Midbrain (tissue), 1 donor: ENCODE data around the gene CD6.

ENCODE experiments used
- DNase-seq: peaks from one replicate; lab custom pipeline; 2025; lab: John Stamatoyannopoulos, UW

The CD6 gene

DNA sequence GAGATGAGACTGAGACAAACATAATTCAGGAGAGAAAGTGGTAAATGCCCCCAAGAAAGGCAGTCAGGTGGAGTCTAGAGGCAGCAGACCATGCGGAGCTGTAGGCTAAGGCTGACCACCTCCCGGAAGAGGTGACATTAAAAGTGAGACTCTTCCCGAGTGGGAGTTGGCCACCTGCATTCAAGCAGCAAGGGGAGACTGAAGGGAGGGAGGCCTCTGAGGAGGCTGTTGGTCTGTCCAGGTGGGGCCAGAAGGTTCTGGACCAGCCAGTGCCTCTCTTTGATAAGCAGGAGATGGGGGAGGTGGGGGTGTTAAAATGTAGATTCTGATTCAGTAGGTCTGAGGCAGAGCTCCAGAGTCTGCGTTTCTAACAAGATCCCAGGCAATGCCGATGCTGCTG is 37.5 kb downstream of the CD6 start:
- no peak for DNase-seq

DNA sequence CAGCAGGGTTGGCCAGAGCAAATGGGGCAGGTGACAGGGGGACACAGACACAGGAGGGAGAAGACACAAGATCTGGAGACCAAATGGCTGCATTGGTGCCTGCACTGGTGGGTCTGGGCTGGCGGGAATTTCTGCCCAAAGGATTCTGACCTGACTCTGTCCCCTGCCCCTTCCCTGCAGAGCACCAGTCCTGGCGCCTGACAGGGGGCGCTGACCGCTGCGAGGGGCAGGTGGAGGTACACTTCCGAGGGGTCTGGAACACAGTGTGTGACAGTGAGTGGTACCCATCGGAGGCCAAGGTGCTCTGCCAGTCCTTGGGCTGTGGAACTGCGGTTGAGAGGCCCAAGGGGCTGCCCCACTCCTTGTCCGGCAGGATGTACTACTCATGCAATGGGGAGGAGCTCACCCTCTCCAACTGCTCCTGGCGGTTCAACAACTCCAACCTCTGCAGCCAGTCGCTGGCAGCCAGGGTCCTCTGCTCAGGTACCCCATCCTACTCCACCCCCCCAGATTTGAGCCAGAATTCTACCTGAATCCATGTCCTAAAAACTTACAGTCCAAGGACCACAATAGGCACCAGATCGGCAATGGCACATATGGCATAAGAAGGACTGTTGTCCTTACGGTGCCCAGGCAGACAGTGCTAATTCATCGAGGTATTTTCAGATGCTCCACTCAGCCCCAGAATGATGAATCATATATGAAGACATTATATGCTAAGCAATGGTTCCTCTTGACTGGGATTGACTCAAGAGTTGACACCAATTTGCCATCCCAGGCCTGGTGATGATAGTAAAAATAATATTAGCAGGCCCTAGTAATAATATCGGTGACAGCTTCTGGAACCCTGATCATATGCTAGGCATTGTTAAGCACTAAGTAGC is 38.2 kb downstream of the CD6 start:
- DNase-seq = no peak

DNA sequence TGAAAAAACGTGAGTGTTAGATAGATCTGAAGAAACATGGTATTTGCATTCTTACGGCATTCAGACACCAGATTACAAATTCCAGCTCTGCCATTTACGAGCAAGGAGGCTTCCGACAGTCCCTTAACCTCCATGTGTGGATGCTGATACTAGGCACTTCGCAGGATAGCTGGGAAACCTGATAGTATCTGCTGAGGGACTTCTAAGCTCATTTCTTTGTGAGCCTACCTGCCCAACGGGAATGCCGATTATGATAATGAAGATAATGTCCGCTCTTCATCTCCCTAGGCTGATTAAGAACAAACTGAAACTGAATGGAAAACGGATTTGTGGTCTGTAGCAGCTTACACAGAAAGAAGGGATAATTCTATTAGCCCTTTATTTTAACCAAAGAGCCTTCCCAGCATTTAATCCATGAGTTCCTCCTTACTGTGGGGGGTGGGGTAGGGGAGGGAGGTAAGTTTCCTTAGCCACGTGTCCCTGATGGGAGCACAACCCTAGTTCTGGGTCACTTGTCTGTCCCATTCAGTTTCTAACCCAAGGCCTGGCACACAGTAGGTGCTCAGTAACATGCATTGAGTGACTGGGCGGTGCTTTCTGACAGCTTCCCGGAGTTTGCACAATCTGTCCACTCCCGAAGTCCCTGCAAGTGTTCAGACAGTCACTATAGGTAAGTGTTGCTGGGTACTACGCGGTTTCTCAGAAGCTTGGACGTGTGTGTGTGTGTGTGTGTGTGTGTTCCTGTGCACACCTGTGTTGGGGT is 39.2 kb downstream of the CD6 start:
- no peak for DNase-seq

DNA sequence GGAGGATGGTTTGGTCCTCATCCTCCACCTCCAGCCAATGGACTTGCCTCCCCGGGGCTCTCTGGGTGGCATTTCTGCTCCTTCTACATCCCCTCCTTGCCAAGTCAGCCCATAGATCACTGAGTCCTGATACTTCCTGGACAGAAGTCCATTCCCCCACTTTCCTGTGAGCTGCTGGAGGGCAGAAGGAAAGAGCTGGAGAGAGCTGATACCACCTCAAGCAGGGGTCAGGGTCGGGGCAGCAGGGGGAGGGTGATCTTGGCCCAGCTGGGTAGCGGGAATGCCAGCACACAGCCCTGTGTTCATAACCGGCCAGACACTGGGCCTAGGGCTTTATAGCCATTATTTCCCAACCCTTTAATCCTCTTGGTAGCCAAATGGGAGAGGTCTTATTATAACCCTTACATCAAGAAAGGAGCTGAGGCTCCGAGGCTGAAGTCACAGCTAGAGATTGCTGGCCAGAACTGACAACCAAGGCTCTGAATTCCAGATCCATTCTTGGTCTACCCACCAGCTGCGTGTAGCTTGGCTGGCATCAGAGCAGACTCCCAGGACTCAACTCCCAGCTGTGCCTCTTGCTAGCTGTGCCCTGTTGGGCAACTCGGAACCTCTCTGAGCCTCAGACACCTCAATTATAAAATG is 39.9 kb downstream of the CD6 start:
- no peak for DNase-seq

DNA sequence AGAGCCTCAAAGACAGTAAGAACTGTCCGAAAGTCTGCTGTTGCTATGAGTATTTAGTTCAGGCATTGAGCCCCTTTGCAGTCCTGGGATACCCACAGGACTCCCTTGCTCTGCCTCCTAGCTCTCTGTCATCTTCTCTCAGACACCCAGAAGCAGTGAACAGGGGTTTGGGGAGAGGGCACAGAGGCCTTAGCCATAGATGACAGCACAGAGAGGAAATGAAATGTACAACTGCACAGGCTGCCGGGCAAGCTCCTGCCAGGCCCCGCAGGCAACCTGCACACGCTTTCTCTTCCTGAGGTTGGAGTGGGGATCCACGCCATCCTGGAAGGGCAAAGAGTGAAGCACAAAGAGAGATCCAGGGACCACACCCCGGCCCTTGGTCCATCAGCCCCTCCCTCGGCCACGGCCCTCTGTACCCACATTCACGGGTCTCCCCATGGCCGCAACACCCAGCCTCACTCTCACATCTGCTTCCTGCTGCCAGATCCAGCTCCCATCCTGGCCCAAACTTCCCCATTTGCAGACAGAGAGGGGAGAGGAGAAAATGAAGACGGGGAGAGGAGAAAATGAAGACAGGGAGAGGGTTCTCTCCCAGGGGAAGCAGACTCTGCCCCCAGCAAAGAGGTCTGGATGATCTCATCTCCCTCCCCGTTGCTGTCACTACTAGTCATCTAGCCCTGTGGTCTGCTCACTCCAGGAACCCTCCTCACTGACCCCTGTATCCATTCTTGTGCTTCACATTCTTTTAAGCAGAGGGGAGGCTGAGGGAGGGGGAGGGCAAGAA is 40.7 kb downstream of the CD6 start:
- DNase-seq = no peak

DNA sequence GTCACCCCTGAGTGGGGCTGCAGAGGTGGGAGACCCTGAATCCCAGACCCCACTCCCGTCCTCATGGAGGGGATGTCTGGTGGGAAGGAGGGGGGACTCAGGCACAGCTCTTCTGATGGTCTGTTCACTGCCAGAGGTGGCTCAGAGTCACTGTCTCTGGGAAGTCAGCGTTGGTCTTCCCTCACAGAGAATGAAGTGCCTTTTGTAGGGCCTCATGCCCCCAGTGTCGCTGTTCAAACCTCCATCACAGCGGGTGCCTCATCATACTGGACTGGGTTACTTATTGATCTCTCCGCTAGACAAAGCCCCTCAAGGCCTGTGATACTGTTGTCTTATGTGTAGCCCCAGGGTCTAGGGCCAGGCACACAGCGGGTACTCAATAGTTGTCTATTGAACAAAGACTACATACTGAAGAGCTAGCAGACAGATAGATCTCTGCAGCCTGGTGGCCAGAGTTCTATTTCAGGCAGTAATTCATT is 41.3 kb downstream of the CD6 start:
- DNase-seq = no peak

DNA sequence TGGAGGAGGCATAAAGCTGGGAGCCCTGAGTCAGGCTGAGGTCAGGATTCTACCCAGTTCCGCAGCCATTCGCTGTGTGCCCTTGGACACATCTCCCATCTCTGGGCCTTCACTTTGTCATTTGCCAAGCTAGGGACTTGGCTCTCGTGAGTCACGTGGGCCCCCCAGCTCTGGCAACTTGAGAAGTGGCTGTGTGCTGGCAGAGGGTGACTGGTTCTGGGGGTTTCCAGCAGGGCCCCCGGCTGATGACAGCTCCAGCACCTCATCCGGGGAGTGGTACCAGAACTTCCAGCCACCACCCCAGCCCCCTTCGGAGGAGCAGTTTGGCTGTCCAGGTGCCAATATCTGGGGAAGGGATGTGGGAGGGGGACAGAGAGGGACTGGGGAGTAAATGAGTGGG is 46.6 kb downstream of the CD6 start:
- DNase-seq = no peak

DNA sequence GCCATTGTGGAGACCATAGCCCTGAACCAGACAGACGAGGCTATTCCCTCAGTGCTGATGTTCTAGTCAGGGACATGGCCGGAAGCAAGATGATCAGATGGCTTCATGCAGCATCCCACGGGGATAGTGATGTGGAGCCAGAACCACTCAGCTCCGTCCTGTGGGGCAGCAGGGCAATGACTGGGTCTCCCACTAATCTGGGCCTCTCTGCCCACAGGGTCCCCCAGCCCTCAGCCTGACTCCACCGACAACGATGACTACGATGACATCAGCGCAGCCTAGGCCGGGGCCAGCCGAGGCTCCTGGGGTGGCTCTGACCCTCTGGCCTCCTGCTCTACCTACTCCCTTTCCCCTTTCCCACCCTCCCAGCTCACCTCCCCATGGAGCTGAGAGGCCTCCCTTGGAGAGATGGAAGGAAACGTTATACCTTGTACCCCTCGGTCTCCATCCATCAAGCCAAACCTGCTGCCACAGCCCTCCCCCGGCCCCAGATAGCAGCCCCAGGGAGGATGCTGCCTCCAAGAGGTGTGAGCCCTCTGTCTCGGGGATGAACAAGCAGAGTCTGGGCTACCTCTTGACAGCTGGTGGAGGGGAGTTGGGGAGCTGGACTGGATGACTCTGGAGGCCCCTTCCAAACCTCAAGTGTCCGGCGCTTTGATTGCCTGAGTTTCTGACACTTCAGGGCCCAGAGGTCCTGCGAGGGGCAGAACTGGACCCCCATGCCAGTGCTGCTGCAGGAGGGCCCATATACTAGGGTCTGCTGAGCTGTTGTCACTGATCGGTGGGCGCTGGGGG is 47.8 kb downstream of the CD6 start:
- DNase-seq = no peak

DNA sequence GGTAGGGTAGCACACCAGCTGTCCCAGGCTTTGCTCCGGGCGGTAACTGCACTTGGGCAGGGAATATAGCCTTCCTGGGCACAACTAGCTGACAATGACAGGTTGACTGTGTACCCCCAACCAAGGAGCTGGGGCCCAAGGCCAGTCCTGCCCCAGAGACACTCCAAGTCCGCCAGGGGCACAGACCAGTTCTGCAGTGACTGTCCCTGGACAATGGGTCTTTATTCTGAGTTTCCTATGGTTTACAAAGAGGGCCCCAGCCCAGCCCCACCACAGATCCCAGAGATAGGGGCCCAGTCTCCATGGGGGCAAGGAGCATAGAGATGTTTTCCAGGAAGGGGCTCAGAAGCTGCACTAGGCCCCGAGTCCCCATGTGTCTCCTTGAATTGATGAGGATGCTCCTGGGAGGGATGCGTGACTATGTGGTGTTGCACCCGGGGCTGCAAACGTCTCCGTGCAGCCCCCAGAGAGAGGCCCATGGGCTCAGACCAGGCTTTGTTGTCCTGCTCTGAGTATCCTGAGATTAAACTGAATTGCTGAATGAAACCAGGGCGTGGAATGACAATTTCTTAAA is 48.4 kb downstream of the CD6 start:
- no peak for DNase-seq

DNA sequence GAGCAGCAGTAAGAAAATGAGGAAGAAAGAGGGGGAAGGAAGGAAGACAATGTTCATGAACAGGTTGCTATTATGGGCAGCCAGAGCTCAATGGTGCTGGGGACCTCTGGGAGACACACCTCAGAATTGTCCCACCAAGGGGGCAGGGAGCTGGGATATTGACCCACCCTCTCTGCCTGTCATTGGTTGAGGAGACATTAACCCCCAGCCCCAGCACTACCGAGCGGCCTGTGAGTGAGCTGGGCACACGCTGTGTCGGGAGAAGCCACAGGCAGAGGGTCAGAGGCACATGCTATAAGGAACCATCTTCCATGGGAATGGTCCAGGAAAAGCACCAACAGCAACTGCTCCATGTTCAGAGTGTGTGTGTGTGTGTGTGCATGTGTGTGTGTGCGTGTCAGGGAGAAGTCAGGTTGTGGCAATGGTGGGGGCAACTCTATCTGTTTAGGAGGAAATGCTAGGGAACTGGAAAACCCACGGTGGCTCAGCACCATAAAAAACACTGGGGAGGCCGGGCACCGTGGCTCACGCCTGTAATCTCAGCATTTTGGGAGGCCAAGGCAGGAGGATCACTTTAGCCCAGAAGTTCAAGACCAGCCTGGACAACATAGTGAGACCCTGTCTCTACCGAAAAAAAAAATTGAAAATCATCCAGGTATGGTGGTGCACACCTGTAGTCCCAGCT is 49.2 kb downstream of the CD6 start:
- no peak for DNase-seq

DNA sequence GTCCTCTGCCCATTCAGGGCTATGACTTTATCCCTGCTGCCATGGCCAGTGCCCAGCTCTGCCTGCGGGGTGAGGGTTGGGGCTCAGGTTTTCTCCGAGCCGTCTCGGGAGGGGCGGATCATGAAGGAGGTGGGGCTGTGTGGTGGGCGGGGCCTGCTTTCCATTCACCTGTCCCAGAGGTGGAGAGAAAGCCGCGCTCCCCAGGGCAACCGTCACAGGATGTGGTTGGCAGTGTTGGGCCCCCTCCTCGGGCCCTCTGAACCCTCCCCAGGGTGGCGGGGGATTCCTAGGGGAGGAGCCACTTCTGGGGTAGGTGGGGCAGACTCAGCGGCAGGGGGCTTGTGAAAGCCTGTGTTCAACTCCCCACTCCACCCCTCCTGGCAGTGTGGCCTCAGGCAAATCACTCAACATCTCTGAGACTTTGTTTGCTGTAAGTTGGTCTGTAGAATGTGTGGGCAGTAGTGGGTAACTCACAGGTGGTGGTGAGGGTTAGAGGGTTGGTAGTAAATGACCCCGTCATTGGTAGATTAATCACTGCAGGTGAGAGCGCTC is 50.3 kb downstream of the CD6 start:
- DNase-seq = no peak

DNA sequence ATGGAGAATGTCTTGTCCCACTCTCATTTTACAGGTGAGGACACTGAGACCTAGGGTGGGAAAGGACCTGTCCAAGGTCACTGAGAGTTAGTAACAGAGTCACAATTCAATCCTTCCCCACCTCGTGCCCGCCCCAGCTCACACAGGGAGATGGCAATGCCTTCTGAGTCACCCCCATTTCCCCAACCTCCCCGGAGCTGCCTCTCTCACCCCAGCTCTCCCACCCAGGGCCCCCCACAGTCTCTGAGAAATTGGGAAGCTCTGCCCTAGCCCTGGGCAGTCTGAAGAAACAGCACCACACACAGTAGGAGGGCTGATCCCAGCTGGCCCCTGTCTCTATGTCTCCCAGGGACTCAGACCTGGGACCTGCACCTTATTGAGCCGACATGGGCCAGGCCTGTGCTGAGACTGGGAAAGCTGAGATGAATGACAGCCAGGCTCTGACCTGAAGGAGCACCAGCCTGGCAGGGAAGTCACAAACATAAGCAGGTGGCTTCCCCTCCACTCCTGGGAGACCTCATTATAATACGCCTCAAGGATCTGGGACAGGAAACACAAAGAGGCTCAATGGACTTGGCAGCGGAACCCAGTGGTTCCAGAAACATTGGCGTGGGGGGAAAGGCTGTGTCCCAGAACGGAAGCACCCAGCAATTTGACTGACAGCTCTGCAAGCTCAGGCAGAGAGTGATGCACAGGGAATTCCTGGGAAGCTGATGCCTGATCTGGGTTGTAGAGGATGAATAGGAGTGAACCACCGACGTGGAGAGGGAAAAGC is 51.0 kb downstream of the CD6 start:
- DNase-seq = no peak

DNA sequence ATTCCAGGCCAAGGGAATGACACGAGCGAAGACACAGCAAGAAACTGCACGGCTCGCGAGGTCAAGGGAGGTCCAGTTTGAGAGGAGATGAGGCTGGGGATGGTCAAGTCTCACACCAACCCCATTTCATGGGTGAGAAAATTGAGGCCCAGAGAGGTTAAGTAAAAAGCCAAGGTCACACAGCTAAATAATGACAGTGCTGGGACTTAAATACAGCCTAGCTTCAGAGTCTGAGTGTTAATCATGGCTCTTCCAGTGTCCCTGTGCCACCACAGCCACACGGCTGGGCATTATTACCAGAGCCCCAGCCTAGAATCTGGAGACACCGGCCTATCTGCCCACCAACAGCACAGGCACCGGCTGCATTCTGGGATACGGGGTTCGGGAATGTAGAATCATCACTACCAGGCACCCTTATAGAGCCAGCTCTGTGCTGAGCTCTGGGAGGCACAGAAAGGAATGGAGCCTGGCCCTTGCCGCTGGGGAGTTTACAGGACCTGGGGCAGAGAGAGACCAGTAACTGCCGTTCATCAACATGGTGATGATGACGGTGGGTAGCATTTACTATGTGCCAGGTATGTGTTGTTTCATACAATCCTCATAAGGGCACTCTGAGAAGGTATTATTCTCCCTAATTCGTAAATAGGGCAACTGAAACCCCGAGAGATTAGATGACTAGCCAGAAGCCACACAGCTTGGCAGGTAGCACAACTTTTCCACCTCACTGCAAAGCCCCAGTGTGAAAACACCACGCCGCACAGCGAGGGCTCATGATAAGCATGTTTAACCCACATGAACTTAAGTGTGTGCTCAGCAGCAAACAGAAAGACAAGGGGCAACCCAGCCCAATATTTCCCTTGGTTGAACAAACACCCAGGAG is 51.8 kb downstream of the CD6 start:
- DNase-seq = no peak

DNA sequence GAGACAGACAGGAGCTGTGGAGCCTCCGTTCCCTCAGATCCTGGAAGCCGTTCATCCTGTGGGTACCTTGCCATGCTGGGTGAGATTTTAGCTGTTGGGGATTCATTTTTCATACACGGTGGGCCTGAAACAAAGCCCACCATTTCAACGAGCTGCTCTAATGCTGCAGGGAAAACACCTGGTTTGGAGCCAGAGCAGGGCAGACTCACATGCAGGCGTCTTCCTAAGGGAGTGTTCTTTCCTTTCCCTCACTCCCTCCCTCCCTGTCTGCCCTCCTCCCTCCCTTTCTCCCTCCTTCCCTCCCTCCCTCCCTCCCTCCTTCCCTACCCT is 52.5 kb downstream of the CD6 start:
- no peak for DNase-seq

DNA sequence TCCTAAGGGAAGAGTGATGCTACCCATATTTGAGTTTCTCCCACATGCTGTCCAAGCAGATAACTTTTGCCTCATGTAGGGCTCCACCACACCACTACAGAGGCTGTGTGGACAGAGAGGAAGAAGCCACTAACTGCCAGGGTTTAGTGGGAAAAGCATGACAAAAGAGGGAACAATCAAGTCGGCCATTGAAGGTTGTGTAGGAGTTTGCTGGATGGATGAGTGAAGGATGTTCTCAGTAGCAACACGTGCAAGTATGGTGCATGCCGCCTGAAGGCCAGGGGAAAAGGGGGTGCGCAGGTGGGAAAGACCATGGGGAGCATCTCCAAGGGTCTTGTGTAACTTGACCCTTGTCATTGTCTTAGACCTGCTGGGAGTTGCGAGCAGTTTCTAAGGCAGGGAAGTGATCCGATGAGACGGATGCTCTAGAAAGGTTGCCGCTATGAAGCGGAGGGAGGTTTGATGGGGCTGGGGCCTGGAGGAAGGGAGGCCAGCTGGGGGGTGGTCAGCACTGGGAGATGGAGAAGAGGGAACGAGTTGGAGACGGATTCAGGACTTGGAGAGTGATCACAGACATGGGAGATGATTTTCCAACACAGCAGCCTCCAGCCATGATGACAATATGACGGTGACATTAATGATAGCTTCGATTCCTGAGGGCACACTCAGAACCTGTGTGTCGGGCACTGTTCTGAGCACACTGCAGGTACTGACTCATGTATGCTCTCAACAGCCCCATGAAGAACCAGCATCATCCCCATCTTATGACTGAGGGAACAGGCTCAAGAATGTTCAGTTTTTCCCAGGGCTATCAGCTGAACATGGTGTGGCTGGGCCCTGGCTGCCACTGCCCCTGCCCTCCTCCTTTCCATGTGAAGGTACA is 53.7 kb downstream of the CD6 start:
- no peak for DNase-seq

DNA sequence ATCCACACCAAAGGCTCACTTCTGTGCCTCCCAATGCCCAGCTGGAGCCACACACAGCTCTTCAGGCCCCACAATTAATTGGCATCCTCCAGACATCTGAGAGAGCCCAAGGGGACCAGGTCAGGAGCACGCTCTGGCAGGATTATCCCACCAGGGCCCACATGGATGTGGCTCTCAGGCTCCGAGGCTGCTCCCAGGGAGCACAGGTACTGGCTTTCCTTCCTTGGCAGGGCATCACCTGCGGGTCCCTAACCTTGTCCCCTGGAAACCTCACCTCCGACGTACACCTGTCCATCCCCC is 54.3 kb downstream of the CD6 start:
- no peak for DNase-seq
